Suprapubic skin (tissue), 4 donors: Measurements from ENCODE around the gene FOXB1. TPM values are rescaled to one million over a fixed set of nuclear protein-coding genes. Genes with fewer than 3 reads are reported as not detected.

Experiments
- DNase-seq, 2 donors: peaks; one replicate each; pipeline ENCODE4 v3.0.0-alpha.2; 2019; ENCODE audit warnings: low spot score in 2 of 2
- H3K27ac ChIP-seq: fragments of 200-600 bp; sonication (generic); one replicate; pipeline ENCODE4 v1.5.1; 2019
- H3K27me3 ChIP-seq: fragments of 200-600 bp; sonication (generic); one replicate; pipeline ENCODE4 v1.5.1; 2019
- H3K36me3 ChIP-seq: fragments of 200-600 bp; sonication (generic); one replicate; pipeline ENCODE4 v1.5.1; 2019
- H3K4me1 ChIP-seq: fragments of 200-600 bp; sonication (generic); one replicate; pipeline ENCODE4 v1.5.1; 2019
- H3K4me3 ChIP-seq: fragments of 200-600 bp; sonication (generic); one replicate; pipeline ENCODE4 v1.5.1; 2019; ENCODE audit warnings: mild to moderate bottlenecking
- H3K9me3 ChIP-seq: fragments of 200-600 bp; sonication (generic); one replicate; pipeline ENCODE4 v1.5.1; 2019
- EP300 ChIP-seq: sonication (generic); formaldehyde crosslinking; IDR thresholded peaks from one replicate; pipeline ENCODE4 v1.6.1; 2017; ENCODE audit warnings: antibody characterized with exemption
- POLR2A ChIP-seq, 2 donors: fragments of 450-650 bp; IDR thresholded peaks; one replicate each; pipeline ENCODE4 v1.6.1; 2017; ENCODE audit warnings: antibody characterized with exemption in 2 of 2, mild to moderate bottlenecking in 2 of 2, moderate library complexity in 2 of 2
- POLR2AphosphoS5 ChIP-seq, 3 donors: sonication (generic); formaldehyde crosslinking; IDR thresholded peaks; one replicate each; pipeline ENCODE4 v1.6.1; 2017; ENCODE audit warnings: antibody characterized with exemption in 3 of 3
- WGBS: methylation state at CpG from one replicate; pipeline ENCODE4 v1.1.5; 2018; 5-methylcytosine and 5-hydroxymethylcytosine counted together
- total RNA-seq, 4 donors: library from RNA; depleted of rRNA; stranded (reverse); fragments of >200 nt; gene quantifications; one replicate each; pipeline ENCODE4 v1.1.0, GENCODE V29; 2016
- TF ChIP-seq, protein P1 (sequence below), 2 donors: fragments of 200-600 bp in 1 of 2; fragments of 450-650 bp in 1 of 2; sonication (generic) in 1 of 2; IDR thresholded peaks; one replicate each; pipeline ENCODE4 v1.5.1; 2016 to 2019; ENCODE audit warnings: antibody characterized with exemption in 2 of 2, mild to moderate bottlenecking in 1 of 2, moderate library complexity in 1 of 2

FOXB1 gene
- total RNA-seq, 4 donors from 2014 or later, result not detected

DNA sequence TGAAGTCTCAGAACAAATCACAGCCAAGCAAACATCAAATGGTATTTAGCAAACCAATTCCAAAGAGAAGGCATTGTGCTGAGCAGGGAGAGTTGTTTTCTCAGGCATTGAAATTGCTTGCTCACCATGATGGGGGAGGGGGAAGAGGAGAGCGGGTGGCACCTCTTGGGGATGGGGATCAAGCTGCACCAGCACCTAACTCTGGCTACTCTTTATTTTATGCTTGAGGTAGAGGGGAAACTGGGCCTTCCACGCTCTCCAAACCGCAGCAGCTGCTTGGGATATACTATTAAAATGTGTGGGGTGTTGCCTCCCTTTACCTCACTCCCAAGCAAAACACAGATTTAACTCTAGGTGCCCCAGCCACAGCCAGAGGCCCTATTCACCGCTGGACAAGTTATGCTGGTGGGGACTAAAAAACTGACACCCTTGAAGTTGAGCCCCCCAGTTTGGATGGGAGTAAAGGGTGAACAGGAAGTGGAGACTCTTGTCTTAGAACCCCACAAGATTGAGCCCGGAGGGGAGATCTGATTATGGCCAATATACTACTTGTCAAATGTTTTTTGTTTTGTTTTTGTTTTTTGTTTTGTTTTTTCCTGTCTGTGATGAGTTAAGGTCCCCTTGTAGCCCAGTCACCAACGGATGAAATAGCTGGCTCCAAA lies 5.0 kb upstream of the FOXB1 start:
- TF ChIP-seq POLR2AphosphoS5 (IDR thresholded peaks at IDR 0.05), result no peak

DNA sequence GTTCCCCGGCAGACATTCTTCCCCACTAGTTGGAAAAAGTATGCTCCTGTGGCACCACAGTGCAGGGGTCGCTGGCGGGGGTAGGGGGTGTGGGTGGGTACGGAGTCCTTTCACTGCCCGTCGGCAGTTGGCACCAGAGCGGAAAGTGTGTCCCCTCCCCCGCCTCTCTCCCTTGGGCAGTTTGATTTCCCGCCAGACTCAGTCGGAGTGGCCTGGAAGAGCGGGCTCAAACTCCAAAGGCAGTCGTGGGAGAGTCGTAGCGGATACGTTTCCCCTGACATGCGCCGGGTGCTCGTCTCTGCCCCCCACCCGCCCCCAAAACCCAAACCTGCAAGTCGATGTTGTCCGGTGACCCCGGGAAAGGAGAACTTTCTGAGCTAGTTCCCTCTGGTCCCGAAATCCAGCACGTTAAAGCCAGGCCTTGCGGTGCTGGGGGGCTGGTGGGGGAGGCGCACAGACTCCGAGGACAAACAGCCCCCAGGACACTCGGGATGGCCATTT lies 4.4 kb upstream of the FOXB1 start:
- Histone ChIP-seq H3K4me3 (no peak overlapping the region), H3K36me3 (no peaks in the 10 kb centered on the region), H3K27me3 (peaks cover 100% of the 10 kb centered on the region), H3K4me1 (peaks cover 20% of the 10 kb centered on the region), H3K9me3 (no peaks in the 10 kb centered on the region), H3K27ac (no peak overlapping the region)
- WGBS, result 3% methylated on average over 15 of the region's 28 CpGs
- TF ChIP-seq POLR2A (IDR thresholded peaks at IDR 0.05), result no peak
- DNase-seq, result no peak

More for the DNA sequence above, 5.0 kb upstream of the FOXB1 start:
- WGBS, result 15% methylated on average over 6 of the region's 6 CpGs
- Histone ChIP-seq H3K9me3 (no peaks in the 10 kb centered on the region), H3K36me3 (no peaks in the 10 kb centered on the region), H3K4me1 (peaks cover 15% of the 10 kb centered on the region), H3K27ac (no peak overlapping the region), H3K27me3 (peaks cover 100% of the 10 kb centered on the region), H3K4me3 (no peak overlapping the region)
- no peak for DNase-seq

DNA sequence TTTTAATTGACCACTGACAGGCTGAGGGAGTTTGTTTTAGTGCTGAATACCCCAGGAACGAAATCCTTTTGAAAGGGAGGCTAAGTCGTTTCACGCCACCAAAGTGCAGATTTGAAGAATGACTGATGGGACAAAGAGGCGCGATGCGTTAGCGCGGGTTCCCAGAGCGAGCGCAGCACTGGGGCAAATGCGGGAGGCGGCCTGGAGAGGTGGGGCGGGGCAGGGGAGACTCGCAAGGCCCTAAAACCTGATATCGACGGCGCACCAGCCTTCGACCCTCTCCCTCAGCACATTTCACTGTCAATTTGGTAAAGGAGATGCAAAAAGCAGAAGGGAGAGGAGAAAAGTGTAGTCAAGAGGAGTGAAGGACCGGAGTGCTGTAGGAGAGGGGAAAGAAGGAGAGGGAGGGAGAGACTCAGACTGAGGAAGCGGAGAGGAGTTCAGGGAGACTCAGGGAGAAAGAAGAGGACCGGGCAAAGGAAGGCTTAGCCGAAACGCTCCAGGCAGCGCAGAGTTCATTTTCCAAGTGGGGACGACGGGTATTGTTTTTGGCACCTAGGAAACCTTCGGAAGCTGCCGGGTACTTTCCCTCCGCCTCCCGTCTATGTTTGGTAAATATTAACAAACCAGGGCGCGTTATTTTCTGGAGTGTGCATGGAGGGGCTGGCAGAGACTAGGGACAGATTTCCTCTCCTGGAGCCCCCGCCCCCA lies 3.8 kb upstream of the FOXB1 start:
- Histone ChIP-seq H3K27ac (no peak overlapping the region), H3K27me3 (peaks cover 100% of the 10 kb centered on the region), H3K9me3 (no peaks in the 10 kb centered on the region), H3K36me3 (no peaks in the 10 kb centered on the region), H3K4me1 (peaks cover 26% of the 10 kb centered on the region), H3K4me3 (no peak overlapping the region)
- no peak for TF ChIP-seq POLR2AphosphoS5 (IDR thresholded peaks at IDR 0.05)
- TF ChIP-seq POLR2A (IDR thresholded peaks at IDR 0.05), result no peak
- no peak for TF ChIP-seq EP300
- TF ChIP-seq, protein P1, sequence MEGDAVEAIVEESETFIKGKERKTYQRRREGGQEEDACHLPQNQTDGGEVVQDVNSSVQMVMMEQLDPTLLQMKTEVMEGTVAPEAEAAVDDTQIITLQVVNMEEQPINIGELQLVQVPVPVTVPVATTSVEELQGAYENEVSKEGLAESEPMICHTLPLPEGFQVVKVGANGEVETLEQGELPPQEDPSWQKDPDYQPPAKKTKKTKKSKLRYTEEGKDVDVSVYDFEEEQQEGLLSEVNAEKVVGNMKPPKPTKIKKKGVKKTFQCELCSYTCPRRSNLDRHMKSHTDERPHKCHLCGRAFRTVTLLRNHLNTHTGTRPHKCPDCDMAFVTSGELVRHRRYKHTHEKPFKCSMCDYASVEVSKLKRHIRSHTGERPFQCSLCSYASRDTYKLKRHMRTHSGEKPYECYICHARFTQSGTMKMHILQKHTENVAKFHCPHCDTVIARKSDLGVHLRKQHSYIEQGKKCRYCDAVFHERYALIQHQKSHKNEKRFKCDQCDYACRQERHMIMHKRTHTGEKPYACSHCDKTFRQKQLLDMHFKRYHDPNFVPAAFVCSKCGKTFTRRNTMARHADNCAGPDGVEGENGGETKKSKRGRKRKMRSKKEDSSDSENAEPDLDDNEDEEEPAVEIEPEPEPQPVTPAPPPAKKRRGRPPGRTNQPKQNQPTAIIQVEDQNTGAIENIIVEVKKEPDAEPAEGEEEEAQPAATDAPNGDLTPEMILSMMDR (IDR thresholded peaks at IDR 0.05), result no peak
- no peak for DNase-seq
- 8% methylated on average over 33 of the region's 33 CpGs for WGBS

DNA sequence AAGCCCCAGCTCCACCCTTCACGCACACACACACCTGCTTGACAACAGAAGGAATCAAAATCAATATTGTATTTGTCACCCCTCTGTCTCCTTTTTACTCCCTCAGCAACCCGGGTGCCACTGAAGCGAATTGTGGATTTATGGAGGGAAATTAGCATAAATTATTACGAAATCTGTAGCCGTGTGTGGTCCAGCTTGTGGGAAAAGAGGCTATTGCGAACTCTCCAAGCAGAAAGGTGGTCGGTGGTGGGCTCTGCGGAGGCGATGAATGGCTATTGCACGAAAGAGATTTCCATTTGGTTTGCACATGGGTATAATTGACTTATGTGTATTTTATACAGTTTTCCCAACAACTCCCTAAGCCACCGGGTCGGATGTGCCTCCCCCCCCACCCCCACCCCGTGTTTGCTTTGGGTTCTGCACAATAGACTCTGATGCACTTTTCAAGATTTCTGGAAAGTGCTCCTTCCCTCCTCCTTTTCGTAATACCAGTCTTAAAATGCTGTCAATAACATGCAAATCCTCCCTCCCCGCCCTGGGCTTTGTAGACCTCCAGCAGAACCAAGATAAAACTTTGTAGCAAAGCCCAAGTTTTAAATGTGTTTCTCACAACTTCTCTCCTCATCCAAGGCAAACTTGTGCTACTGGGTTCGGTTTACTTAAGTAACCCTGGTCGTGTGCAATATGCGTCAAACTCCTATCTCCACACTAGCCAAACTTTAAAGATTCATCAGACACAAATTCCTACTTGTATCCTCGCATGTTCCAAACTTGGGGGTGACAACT lies 3.1 kb upstream of the FOXB1 start:
- WGBS, result 11% methylated on average over 19 of the region's 19 CpGs
- Histone ChIP-seq H3K4me1 (peaks cover 34% of the 10 kb centered on the region), H3K9me3 (no peaks in the 10 kb centered on the region)

DNA sequence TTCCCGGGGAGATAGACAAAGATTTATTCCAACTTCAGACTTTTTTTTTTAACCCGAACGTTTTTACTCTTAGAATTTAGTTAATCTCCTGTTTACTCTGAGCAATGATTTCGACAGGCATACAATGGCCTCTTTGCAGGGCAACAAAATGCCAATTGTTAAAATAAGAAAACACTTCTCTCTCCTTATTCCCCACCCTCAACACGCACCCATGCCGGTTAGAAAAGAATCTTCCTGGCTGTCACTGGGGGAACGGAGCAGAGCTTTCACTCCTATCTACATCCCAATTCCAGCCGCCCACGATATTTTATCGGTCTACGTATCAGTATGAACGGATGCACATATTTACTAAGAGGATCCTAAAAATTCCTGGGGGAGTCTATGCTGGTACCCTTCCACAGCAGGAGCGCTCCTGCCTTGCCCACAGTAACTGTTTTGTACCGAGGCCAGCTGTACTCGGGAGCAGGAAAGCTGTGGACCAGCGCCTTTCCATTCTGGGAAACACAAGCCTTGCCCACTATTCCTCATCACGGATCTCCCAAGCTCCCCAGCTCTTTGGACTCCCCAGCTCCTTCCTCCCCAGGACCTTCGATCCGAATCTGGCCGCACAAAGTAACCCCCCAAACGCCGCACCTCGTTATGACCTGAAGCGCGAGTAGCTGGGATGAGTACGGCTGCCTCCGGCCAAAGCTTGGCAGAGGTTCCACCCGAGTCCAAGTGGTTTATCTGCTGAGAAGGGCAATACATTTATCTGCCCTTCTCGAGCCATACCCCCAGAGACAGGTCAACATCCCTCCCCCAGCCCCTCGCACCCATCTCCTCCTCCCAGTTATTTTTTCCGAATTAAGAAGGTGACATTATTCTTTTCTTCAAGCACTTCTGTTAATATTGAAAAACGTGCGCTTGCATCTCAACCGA lies 2.2 kb upstream of the FOXB1 start:
- no peak for DNase-seq
- Histone ChIP-seq H3K27me3 (peaks cover 100% of the 10 kb centered on the region), H3K9me3 (no peaks in the 10 kb centered on the region), H3K36me3 (no peaks in the 10 kb centered on the region), H3K4me1 (peaks cover 39% of the 10 kb centered on the region), H3K4me3 (no peak overlapping the region), H3K27ac (no peak overlapping the region)
- TF ChIP-seq POLR2A (IDR thresholded peaks at IDR 0.05), result no peak
- TF ChIP-seq, protein P1 (IDR thresholded peaks at IDR 0.05), result no peak
- no peak for TF ChIP-seq EP300
- TF ChIP-seq POLR2AphosphoS5 (IDR thresholded peaks at IDR 0.05), result no peak
- 8% methylated on average over 34 of the region's 34 CpGs for whole genome bisulfite sequencing

More for the DNA sequence above, 3.1 kb upstream of the FOXB1 start:
- TF ChIP-seq POLR2A (IDR thresholded peaks at IDR 0.05) (no peak), EP300 (no peak), POLR2AphosphoS5 (IDR thresholded peaks at IDR 0.05) (no peak)
- TF ChIP-seq, protein P1 (IDR thresholded peaks at IDR 0.05), result no peak
- no peak overlapping the region for H3K27ac ChIP-seq
- no peak overlapping the region for H3K4me3 ChIP-seq
- no peaks in the 10 kb centered on the region for H3K36me3 ChIP-seq
- no peak for DNase-seq
- peaks cover 100% of the 10 kb centered on the region for H3K27me3 ChIP-seq
